ENCODE results near the gene DDOST.

DNA sequence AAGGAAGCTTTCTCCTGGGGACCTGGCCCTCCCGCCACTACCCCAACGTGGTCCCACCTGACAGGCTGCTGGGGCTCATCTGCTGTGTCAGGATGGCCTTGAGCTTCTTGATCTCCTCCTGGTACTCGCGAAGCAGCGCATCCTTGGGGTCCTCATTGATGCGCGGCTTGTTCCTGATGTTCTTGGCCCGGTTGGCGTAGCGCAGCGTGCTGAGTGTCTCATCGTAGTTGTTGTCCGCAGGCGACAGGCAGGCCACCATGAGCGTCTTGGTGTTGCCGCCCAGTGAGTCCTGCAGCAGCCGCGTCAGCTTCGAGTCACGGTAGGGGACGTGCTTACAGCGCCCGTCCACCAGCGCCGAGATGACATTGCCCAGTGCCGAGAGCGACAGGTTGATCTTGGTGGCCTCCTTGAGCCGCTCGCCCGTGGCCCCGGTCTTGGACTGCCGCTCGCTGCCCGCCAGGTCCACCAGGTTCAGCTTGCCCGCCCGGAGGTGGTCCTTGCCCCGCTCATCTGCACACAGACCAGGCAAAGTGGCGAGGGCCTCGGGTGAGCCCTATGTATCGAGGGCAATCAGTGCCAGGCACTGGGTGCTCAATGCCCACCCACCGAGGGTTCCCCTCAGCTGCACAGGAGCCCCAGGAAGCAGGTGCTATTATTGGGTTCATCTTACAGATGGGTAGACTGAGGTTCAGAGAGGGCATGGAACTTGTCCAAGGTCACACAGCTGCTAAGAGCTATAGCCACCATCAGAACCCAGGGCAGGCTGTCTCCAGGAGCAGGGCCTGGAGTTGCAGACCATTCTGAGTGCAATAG, 43.4 kb upstream of the DDOST start:
- TF ChIP-seq, protein P1, sequence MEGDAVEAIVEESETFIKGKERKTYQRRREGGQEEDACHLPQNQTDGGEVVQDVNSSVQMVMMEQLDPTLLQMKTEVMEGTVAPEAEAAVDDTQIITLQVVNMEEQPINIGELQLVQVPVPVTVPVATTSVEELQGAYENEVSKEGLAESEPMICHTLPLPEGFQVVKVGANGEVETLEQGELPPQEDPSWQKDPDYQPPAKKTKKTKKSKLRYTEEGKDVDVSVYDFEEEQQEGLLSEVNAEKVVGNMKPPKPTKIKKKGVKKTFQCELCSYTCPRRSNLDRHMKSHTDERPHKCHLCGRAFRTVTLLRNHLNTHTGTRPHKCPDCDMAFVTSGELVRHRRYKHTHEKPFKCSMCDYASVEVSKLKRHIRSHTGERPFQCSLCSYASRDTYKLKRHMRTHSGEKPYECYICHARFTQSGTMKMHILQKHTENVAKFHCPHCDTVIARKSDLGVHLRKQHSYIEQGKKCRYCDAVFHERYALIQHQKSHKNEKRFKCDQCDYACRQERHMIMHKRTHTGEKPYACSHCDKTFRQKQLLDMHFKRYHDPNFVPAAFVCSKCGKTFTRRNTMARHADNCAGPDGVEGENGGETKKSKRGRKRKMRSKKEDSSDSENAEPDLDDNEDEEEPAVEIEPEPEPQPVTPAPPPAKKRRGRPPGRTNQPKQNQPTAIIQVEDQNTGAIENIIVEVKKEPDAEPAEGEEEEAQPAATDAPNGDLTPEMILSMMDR (conservative IDR thresholded peaks at IDR 0.05; ENCODE audit: low read length) = no peak
- TF ChIP-seq EZH2phosphoT487 (IDR thresholded peaks at IDR 0.05; ENCODE audit: borderline replicate concordance, low read depth, low read length) = no peak

Data from OCI-LY7 (cell line).